ENCODE data around the gene SP8.

SP8 gene

GRCh38 chr7:20749906-20750305 is 36.8 kb downstream of the SP8 start:
- DNase-seq, result no peak

GRCh38 chr7:20748853-20749252 is 37.8 kb downstream of the SP8 start:
- no peak for DNase-seq

DNA sequence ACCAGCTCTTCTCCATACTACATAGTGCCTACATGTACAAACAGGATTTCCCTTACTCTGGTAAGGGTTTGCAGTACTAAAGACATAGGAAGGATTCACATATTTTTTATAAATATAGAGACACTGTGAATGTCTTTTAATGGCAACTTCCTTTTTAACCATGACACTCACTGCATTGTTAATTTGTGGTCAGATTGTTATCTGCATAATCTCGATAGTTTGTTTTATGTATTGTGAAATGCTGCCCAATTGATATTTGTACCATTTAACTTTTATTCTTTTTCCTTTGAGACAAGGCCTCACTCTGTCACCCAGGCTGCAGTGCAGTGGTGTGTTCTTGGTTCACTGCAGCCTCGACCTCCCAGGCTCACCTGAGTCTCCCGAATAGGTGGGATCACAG is 39.7 kb downstream of the SP8 start:
- DNase-seq, result no peak

DNA sequence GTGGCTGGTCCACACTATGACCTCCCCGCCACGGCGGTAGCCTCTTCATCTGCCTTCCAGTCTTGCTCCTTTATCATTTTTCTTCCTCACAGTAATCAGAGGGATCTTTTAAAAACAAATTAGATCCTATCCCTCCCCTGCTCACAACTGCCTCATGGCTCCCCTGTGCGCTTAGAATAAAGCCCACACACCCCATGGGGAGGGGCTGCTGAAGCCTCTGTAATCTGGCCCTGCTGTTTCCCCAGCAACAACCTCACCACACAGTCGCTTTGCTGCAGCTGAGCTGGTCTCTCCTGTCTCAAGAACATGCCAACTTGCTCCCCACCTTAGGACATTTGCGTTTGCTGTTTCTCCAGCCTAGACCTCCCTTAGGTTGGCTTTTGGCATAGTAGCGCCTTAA is 41.0 kb downstream of the SP8 start:
- no peak for DNase-seq

GRCh38 chr7:20744954-20745446 is 41.7 kb downstream of the SP8 start:
- DNase-seq, result no peak

GRCh38 chr7:20742913-20743312 is 43.8 kb downstream of the SP8 start:
- DNase-seq, result no peak

DNA sequence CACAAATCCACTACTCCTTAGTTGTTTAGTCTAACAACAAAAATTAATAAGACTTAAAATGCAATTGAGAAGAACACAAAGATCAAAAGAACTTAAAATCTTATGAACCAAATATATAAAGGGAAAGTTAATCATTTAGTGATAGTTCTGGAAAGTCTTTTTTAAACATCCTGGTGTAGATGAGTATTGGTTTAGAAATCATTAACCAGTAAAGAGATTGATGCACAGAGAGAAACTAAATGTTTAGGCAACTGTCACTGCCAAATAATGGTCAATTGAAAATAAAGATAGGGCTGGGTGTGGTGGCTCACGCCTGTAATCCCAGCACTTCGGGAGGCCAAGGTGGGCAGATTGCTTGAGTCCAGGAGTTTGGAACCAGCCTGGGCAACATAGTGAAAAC is 44.9 kb downstream of the SP8 start:
- DNase-seq, result no peak

GRCh38 chr7:20738518-20739481 is 47.9 kb downstream of the SP8 start:
- no peak for DNase-seq

DNA sequence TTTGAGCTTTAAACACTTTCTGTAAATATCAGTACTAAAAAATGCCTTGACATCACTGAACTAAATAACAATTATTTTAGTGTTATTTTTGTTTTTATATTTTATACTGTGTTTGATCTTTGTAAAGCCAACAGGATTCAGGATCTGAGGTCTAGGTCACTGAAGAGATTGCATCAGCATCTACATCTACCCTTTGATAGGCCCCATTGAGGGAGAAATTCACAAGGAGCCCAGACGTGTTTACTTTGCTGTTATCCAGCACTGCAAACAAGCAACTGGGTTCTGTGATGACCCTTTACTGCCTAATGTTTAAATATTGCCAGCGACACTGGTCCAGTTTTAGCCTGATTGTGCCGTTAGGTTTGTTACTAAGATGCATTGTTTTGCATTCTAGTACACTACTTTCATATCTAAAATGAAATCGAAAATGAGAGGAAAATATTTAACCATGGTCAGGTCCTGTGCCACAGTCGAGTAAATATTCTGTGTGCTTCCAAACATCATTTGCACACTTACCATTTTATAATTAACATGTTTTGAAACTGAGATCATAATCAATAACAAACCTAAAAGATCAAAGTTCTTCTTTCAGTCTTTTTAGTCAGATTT is 48.7 kb downstream of the SP8 start:
- DNase-seq, result no peak

DNA sequence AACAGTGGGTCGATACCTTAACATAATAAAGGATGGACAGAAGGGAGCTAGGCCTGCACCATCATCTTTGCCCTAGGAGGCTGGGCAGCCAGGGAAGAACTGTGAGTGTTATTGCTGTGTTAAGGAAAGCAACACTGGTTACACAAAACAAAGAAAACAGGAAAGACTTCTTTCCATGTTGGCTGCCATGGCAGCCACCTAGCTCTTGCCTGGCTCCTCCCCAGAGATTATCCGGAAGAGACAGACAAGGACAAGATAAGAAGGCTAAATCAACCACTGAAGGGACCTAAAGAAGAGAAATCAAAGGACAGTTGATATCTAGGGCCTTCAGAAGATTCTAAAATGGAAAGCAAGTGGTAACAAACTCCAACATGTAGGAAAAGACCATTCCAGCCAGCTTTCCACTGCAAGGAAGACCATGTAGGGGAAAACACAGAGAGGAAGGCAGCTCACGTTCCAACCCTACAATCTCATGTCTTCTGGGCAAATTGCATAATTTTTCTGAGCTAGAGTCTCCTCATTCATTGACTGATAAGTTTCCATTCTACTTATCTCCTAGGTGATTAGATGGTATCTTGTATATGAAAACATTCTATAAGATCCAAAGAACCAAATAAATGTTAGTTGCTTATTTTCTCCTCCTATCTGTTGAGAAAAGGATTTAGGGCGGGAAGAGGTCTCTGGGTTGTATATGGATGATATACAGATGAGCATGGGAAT is 51.2 kb downstream of the SP8 start:
- no peak for DNase-seq

Data from C1 segment of cervical spinal cord (tissue), 14 donors.